ENCODE measurements around the gene LPIN2. TPM values are rescaled to one million over a fixed set of nuclear protein-coding genes. Genes with fewer than 3 reads are reported as not detected.

LPIN2 gene
- total and polyA plus RNA-seq, 2 of the 13 experiments (the other 11 are each of a cell fraction or from before 2014, with no cell fraction given), result 46.0 to 119 TPM

DNA sequence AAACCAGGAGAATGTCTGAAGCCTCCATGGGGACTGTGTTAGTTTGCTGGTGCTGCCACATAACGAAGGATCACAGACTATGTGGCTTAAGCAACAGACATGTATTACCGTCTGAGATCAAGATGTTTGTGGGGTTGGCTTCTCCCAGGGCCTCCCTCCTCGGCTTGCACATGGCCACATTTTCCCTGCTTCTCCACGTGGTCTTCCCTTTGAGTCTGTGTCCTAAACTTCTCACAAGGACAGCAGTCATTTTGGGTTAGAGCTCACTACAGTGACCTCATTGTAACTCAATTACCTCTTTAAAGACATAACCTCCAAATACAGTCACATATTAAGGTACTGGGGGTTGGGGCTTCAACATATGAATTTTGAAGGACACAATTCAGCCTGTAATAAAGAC lies 44.6 kb upstream of the LPIN2 start:
- Histone ChIP-seq H3K79me2 (ENCODE audit: insufficient read depth, low read length) (peaks cover 10% of the 10 kb centered on the region), H3K9ac (ENCODE audit: insufficient read depth, low read depth, low read length) (peak overlapping the region; percentile 11), H3K27me3 (ENCODE audit: control insufficient read depth in 1 of 2, insufficient read depth in 2 of 2, low read length in 2 of 2) (no peaks in the 10 kb centered on the region), H2AFZ (ENCODE audit: low read length) (no peak overlapping the region), H3K4me2 (ENCODE audit: low read depth, low read length) (no peak overlapping the region), H3K36me3 (replicated peaks in 1 of 2; ENCODE audit: control insufficient read depth in 1 of 2, insufficient read depth in 2 of 2, low read length in 2 of 2) (no peaks in the 10 kb centered on the region), H3K4me3 (replicated peaks in 1 of 3; ENCODE audit: insufficient read depth in 1 of 3, low read depth in 2 of 3, low read length in 3 of 3) (no peak overlapping the region), H3K4me1 (ENCODE audit: insufficient read depth, low read length) (peaks cover 99% of the 10 kb centered on the region), H4K20me1 (ENCODE audit: insufficient read depth, low read length) (no peaks in the 10 kb centered on the region), H3K9me3 (ENCODE audit: low read length) (no peaks in the 10 kb centered on the region), H3K27ac (ENCODE audit: extremely low read length, insufficient read depth, low read length) (peak overlapping the region; percentile 92)
- intact Hi-C loops (cut with micrococcal nuclease; ENCODE audit: unreplicated experiment) (no loop called here), in situ Hi-C loops (cut with HindIII; ENCODE audit: extremely low pct_ligation_motif_present, low pct_unique_long_range_greater_than_20kb) (loop anchor here (25.0 kb wide), 1 partner anchor 405 kb away; the partner anchor contains the start of gene TGIF1)
- ChIA-PET POLR2A (no interaction called here), CTCF (ENCODE audit: low intra/inter-chr PET ratio, low total read pairs) (no interaction called here)
- 96% methylated on average over 3 of the region's 4 CpGs for WGBS (ENCODE audit: low lambda C conversion rate)
- DNase-seq (ENCODE audit: low spot score) (no peak), ATAC-seq (no peak), FAIRE-seq (no peak)
- no TSS peak for BruUV-seq (replicated peaks)
- TF ChIP-seq SMAD9 (CRISPR knock-in tag; IDR thresholded peaks at IDR 0.05) (no peak), RFXANK (CRISPR knock-in tag; IDR thresholded peaks at IDR 0.05) (no peak), SALL1 (CRISPR knock-in tag; IDR thresholded peaks at IDR 0.05) (no peak), BCL3 (CRISPR knock-in tag; IDR thresholded peaks at IDR 0.05) (no peak), ZNF691 (CRISPR knock-in tag; IDR thresholded peaks at IDR 0.05; ENCODE audit: borderline replicate concordance, low read depth) (no peak), ZSCAN29 (CRISPR knock-in tag; conservative IDR thresholded peaks at IDR 0.05) (no peak), ZBTB7B (CRISPR knock-in tag; IDR thresholded peaks at IDR 0.05) (0 out of 2 replicates have a peak, but pooled peaks have one; percentile 11), ZMAT3 (CRISPR knock-in tag; conservative IDR thresholded peaks at IDR 0.05) (0 out of 2 replicates have a peak, but pooled peaks have one; percentile 11), ZNF556 (CRISPR knock-in tag; IDR thresholded peaks at IDR 0.05; ENCODE audit: borderline replicate concordance) (no peak), CEBPG (CRISPR knock-in tag; IDR thresholded peaks at IDR 0.05) (0 out of 2 replicates have a peak, but pooled peaks have one; percentile 16), ZNF441 (CRISPR knock-in tag; IDR thresholded peaks at IDR 0.05; ENCODE audit: borderline replicate concordance) (no peak), SMAD3 (CRISPR knock-in tag; IDR thresholded peaks at IDR 0.05) (0 out of 2 replicates have a peak, but pooled peaks have one; percentile 26), ZNF225 (CRISPR knock-in tag; IDR thresholded peaks at IDR 0.05) (no peak), MXI1 (IDR thresholded peaks at IDR 0.05; ENCODE audit: borderline replicate concordance, low read depth, low read length) (no peak)
- TF ChIP-seq, protein P1, sequence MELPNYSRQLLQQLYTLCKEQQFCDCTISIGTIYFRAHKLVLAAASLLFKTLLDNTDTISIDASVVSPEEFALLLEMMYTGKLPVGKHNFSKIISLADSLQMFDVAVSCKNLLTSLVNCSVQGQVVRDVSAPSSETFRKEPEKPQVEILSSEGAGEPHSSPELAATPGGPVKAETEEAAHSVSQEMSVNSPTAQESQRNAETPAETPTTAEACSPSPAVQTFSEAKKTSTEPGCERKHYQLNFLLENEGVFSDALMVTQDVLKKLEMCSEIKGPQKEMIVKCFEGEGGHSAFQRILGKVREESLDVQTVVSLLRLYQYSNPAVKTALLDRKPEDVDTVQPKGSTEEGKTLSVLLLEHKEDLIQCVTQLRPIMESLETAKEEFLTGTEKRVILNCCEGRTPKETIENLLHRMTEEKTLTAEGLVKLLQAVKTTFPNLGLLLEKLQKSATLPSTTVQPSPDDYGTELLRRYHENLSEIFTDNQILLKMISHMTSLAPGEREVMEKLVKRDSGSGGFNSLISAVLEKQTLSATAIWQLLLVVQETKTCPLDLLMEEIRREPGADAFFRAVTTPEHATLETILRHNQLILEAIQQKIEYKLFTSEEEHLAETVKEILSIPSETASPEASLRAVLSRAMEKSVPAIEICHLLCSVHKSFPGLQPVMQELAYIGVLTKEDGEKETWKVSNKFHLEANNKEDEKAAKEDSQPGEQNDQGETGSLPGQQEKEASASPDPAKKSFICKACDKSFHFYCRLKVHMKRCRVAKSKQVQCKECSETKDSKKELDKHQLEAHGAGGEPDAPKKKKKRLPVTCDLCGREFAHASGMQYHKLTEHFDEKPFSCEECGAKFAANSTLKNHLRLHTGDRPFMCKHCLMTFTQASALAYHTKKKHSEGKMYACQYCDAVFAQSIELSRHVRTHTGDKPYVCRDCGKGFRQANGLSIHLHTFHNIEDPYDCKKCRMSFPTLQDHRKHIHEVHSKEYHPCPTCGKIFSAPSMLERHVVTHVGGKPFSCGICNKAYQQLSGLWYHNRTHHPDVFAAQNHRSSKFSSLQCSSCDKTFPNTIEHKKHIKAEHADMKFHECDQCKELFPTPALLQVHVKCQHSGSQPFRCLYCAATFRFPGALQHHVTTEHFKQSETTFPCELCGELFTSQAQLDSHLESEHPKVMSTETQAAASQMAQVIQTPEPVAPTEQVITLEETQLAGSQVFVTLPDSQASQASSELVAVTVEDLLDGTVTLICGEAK (IDR thresholded peaks at IDR 0.05), result no peak
- TF ChIP-seq, protein P1 (CRISPR knock-in tag; IDR thresholded peaks at IDR 0.05), result no peak

All from HepG2 (cell line).